Measurements from ENCODE around the gene NOL9. TPM values are rescaled to one million over a fixed set of nuclear protein-coding genes. Genes with fewer than 3 reads are reported as not detected.
A peak's percentile ranks its signal among the peaks of the same experiment; 100 is the strongest.

Gene NOL9
- total and polyA plus RNA-seq, 2 of the 13 experiments (the other 11 are each of a cell fraction or from before 2014, with no cell fraction given): 18.0 to 24.7 TPM

GRCh38 chr1:6554907-6555778, 830 bp upstream of the NOL9 start, which contains the start of gene TAS1R1 (continued):
- TF ChIP-seq ZNF407 (CRISPR knock-in tag; IDR thresholded peaks at IDR 0.05; ENCODE audit: not compliant biosample characterization) (no peak), FOXA3 (CRISPR knock-in tag; IDR thresholded peaks at IDR 0.05) (no peak), ZSCAN21 (CRISPR knock-in tag; IDR thresholded peaks at IDR 0.05; ENCODE audit: borderline replicate concordance) (no peak), POLR2AphosphoS2 (IDR thresholded peaks at IDR 0.05; ENCODE audit: low read depth, low read length) (no peak), HMGXB3 (CRISPR knock-in tag; IDR thresholded peaks at IDR 0.05; ENCODE audit: borderline replicate concordance) (no peak), PHF8 (CRISPR knock-in tag; IDR thresholded peaks at IDR 0.05) (peak; percentile 54; the same call in 1 of the 2 replicates), MIER3 (CRISPR knock-in tag; IDR thresholded peaks at IDR 0.05; ENCODE audit: borderline replicate concordance) (no peak), ZNF501 (CRISPR knock-in tag; IDR thresholded peaks at IDR 0.05) (peak; percentile 59; the same call in 1 of the 2 replicates), MAX (IDR thresholded peaks at IDR 0.05) (peak; percentile 30; the same call in 1 of the 2 replicates), MLLT10 (CRISPR knock-in tag; IDR thresholded peaks at IDR 0.05) (no peak), TP53 (CRISPR knock-in tag; conservative IDR thresholded peaks at IDR 0.05) (no peak), ZNF850 (CRISPR knock-in tag; conservative IDR thresholded peaks at IDR 0.05) (no peak), ARID3A (IDR thresholded peaks at IDR 0.05; ENCODE audit: low read depth, low read length) (no peak), ZNF253 (CRISPR knock-in tag; IDR thresholded peaks at IDR 0.05; ENCODE audit: borderline replicate concordance) (no peak)
